OCI-LY3 (cell line): ENCODE measurements around the gene PDZK1IP1.
"Not testable (repeated sequence)": the region's sequence is repeated elsewhere in the genome, so short reads cannot be mapped to it uniquely, and the experiment has no call there.

Source experiments
- H2AFZ ChIP-seq: fragments of 200-600, 300-600 bp; shearing (Covaris generic); 2 replicates; pipeline ENCODE4 v1.6.0; 2014; ENCODE audit warnings: antibody characterized with exemption, low read depth, low read length
- H3K27ac ChIP-seq: fragments of 200-600, 300-600 bp; sonication (generic); 2 replicates; pipeline ENCODE4 v1.5.1; 2014; ENCODE audit warnings: mild to moderate bottlenecking, low read length, moderate library complexity, mixed read lengths
- H3K27me3 ChIP-seq: fragments of 200-600, 300-600 bp; sonication (generic); 2 replicates; pipeline ENCODE4 v1.6.1; 2014; ENCODE audit warnings: low read depth, low read length, mixed read lengths
- H3K36me3 ChIP-seq: fragments of 200-600, 300-600 bp; sonication (generic); replicated peaks from 2 replicates; pipeline ENCODE3; 2014; ENCODE audit warnings: low read depth, low read length, mixed read lengths
- H3K4me1 ChIP-seq: fragments of 300-600, 200-600 bp; sonication (generic); 2 replicates; pipeline ENCODE4 v1.6.1; 2014; ENCODE audit warnings: low read length, mixed read lengths
- H3K4me2 ChIP-seq: fragments of 200-600, 300-600 bp; sonication (generic); 2 replicates; pipeline ENCODE4 v1.6.1; 2014; ENCODE audit warnings: low read length, mixed read lengths
- H3K4me3 ChIP-seq: fragments of 300-600, 200-600 bp; sonication (generic); 2 replicates; pipeline ENCODE4 v1.5.1; 2014; ENCODE audit warnings: antibody characterized with exemption, mild to moderate bottlenecking, low read length, moderate library complexity
- H3K79me2 ChIP-seq: fragments of 300-600, 200-600 bp; shearing (Covaris generic); 2 replicates; pipeline ENCODE4 v1.6.1; 2014; ENCODE audit warnings: mild to moderate bottlenecking, low read length, mixed read lengths
- H3K9ac ChIP-seq: fragments of 300-600, 200-600 bp; shearing (Covaris generic); 2 replicates; pipeline ENCODE4 v1.6.0; 2014; ENCODE audit warnings: mild to moderate bottlenecking, low read length, moderate library complexity
- H3K9me3 ChIP-seq: fragments of 200-600, 300-600 bp; shearing (Covaris generic); 2 replicates; pipeline ENCODE4 v1.6.1; 2014; ENCODE audit warnings: low read length, mixed read lengths; ENCODE audit not compliant: insufficient read depth
- H4K20me1 ChIP-seq: fragments of 200-600, 300-600 bp; sonication (generic); 2 replicates; pipeline ENCODE4 v1.6.1; 2016; ENCODE audit warnings: low read length, mixed read lengths; ENCODE audit not compliant: insufficient read depth
- EZH2phosphoT487 ChIP-seq: fragments of 200-600 bp; shearing (Covaris generic); IDR thresholded peaks from 2 replicates; pipeline ENCODE4 v1.6.1; 2018; ENCODE audit warnings: antibody characterized with exemption, mixed run types, low read depth
- TF ChIP-seq, protein P1 (sequence below): fragments of 200-600, 300-600 bp; sonication (generic); IDR thresholded peaks from 2 replicates; pipeline ENCODE4 v1.5.1; 2014; ENCODE audit warnings: antibody characterized with exemption, low read length, low read depth

Gene PDZK1IP1

DNA sequence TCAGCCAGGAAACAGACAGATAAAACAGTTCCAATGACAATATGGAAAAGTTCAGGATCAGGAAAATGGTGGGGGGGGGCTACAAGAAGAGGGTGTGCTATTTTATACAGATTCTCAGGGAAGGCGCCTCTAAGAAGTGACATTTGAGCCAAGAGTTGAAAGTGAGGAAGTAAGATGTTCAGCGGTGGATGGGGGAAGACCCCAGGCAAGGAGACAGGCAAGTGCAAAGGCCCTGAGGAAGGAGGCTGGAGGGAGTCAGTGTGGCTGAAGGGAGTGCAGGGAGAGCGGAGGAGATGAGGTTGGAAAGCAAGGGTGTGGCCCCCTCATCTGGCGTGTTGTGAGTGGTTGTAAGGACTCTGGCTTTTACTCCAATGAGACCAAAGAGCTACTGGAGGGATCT, 8.4 kb upstream of the PDZK1IP1 start:
- H3K9me3 ChIP-seq, result no peaks in the 10 kb centered on the region
- H3K79me2 ChIP-seq, result no peaks in the 10 kb centered on the region
- no peak overlapping the region for H2AFZ ChIP-seq
- peaks cover 3% of the 10 kb centered on the region; the same call in 1 of the 2 replicates for H3K4me1 ChIP-seq
- no peaks in the 10 kb centered on the region for H3K36me3 ChIP-seq
- no peak for TF ChIP-seq EZH2phosphoT487
- TF ChIP-seq, protein P1, sequence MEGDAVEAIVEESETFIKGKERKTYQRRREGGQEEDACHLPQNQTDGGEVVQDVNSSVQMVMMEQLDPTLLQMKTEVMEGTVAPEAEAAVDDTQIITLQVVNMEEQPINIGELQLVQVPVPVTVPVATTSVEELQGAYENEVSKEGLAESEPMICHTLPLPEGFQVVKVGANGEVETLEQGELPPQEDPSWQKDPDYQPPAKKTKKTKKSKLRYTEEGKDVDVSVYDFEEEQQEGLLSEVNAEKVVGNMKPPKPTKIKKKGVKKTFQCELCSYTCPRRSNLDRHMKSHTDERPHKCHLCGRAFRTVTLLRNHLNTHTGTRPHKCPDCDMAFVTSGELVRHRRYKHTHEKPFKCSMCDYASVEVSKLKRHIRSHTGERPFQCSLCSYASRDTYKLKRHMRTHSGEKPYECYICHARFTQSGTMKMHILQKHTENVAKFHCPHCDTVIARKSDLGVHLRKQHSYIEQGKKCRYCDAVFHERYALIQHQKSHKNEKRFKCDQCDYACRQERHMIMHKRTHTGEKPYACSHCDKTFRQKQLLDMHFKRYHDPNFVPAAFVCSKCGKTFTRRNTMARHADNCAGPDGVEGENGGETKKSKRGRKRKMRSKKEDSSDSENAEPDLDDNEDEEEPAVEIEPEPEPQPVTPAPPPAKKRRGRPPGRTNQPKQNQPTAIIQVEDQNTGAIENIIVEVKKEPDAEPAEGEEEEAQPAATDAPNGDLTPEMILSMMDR, result no peak
- H3K27ac ChIP-seq, result no peak overlapping the region
- no peak overlapping the region for H3K4me3 ChIP-seq
- no peaks in the 10 kb centered on the region for H4K20me1 ChIP-seq
- H3K4me2 ChIP-seq, result no peak overlapping the region
- 0 out of 2 replicates have a peak, but pooled peaks cover 3% of the 10 kb centered on the region for H3K27me3 ChIP-seq
- H3K9ac ChIP-seq, result no peak overlapping the region

DNA sequence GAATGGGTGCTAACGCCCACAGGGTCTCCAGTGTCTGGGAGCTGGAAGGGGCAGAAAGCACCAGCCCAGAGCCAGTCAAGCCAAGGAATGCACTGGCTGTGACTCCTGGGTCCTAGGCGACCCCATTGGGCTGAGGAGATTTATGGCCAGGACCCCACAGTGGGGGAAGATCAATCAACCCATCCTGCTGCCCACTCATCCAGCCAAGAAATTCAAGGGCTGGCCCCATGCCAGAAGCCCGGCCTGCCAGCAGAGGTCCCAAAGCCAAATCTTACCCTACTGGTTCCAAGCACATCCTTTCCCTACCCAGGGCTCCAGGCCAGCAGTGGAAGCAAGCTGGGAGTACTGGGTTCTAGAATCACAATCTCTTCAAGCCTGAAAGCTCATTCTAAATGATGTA, 6.8 kb upstream of the PDZK1IP1 start:
- H4K20me1 ChIP-seq, result no peaks in the 10 kb centered on the region
- H2AFZ ChIP-seq, result no peak overlapping the region
- H3K4me2 ChIP-seq, result no peak overlapping the region
- H3K27me3 ChIP-seq, result 0 out of 2 replicates have a peak, but pooled peaks cover 3% of the 10 kb centered on the region
- no peaks in the 10 kb centered on the region for H3K9me3 ChIP-seq
- peaks cover 3% of the 10 kb centered on the region; the same call in 1 of the 2 replicates for H3K4me1 ChIP-seq
- H3K9ac ChIP-seq, result no peak overlapping the region
- H3K27ac ChIP-seq, result no peak overlapping the region
- H3K4me3 ChIP-seq, result no peak overlapping the region
- H3K79me2 ChIP-seq, result no peaks in the 10 kb centered on the region
- TF ChIP-seq, protein P1, result no peak
- no peak for TF ChIP-seq EZH2phosphoT487
- H3K36me3 ChIP-seq, result no peaks in the 10 kb centered on the region

DNA sequence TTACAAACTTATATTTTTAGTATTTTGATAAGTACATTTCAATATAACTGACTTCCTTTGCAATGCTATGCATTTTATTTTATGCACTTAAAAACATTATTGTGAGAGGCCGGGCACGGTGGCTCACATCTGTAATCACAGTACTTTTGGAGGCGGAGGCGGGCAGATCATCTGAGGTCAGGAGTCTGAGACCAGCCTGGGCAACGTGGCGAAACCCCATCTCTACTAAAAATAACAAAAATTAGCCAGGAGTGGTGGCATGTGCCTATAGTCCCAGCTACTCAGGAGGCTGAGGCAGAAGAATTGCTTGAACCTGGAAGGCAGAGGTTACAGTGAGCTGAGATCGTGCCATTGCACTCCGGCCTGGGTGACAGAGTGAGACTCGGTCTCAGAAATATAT, 6.1 kb upstream of the PDZK1IP1 start:
- not testable (repeated sequence) for H3K27ac ChIP-seq, H3K79me2 ChIP-seq, H3K4me1 ChIP-seq, H3K4me2 ChIP-seq, H2AFZ ChIP-seq, H3K9me3 ChIP-seq, H3K27me3 ChIP-seq, H4K20me1 ChIP-seq, H3K4me3 ChIP-seq, H3K9ac ChIP-seq, H3K36me3 ChIP-seq

DNA sequence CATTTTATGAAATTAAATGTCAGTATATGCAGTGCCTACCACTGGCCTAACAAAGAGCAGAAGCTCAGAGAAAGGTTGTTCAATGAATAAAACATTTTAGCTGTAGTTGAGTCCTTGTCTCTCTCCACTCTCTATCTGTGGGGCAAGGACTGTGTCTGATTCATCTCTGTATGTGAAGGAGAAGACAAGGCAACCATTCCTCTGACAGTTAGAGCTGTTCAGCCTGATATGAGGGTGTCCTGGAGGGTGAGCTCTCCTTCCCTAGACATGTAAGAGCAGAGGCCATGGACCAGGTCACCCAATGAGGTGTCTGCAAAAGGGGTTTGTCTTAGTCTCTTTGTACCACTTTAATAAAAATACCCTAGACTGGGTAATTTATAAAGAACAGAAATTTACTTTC, 4.5 kb upstream of the PDZK1IP1 start:
- Histone ChIP-seq H3K27me3 (no peaks in the 10 kb centered on the region), H3K9me3 (no peaks in the 10 kb centered on the region), H3K4me2 (no peak overlapping the region), H4K20me1 (no peaks in the 10 kb centered on the region), H2AFZ (no peak overlapping the region), H3K4me3 (no peak overlapping the region), H3K9ac (no peak overlapping the region), H3K79me2 (no peaks in the 10 kb centered on the region), H3K4me1 (peaks cover 3% of the 10 kb centered on the region; the same call in 1 of the 2 replicates), H3K36me3 (no peaks in the 10 kb centered on the region), H3K27ac (no peak overlapping the region)
- TF ChIP-seq EZH2phosphoT487, result no peak
- TF ChIP-seq, protein P1, result no peak

DNA sequence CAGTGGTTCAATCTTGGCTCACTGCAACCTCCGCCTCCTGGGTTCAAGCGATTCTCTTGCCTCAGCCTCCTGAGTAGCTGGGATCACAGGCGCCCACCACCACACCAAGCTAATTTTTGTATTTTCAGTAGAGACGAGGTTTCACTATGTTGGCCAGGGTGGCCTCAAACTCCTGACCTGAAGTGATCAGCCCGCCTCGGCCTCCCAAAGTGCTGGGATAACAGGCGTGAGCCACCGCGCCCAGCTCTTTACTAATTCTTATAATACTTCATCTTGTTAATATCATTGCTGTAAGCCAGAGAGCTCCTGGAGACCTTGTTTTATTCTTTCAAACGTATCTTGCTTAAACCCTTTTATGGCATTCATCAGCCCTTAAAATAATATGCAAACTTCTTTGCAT, 3.7 kb upstream of the PDZK1IP1 start:
- H3K27me3 ChIP-seq, H3K79me2 ChIP-seq, H3K36me3 ChIP-seq, H3K27ac ChIP-seq, H4K20me1 ChIP-seq, H3K9ac ChIP-seq, H3K4me3 ChIP-seq, H3K4me2 ChIP-seq, H3K4me1 ChIP-seq, H3K9me3 ChIP-seq, H2AFZ ChIP-seq: not testable (repeated sequence)
